Activated CD4-positive, alpha-beta memory T cell treated with anti-CD3 and anti-CD28 coated beads, Interleukin-2, amount 10 ng/mL, durations not matched to agents 7 days and 5 days (primary cell): ENCODE measurements around the gene LDLRAD3. TPM values are rescaled to one million over a fixed set of nuclear protein-coding genes. Genes with fewer than 3 reads are reported as not detected.
"Not testable (repeated sequence)": the region's sequence is repeated elsewhere in the genome, so short reads cannot be mapped to it uniquely, and the experiment has no call there.

ENCODE experiments used
- CTCF ChIA-PET: fragments of 350-600 bp; sonication (Branson Sonifier 250); formaldehyde crosslinking; loops from one replicate; lab custom pipeline; 2021; ENCODE audit warnings: antibody characterized with exemption, inconsistent platforms; lab: Charles Lee
- POLR2A ChIA-PET: fragments of 350-600 bp; sonication (Branson Sonifier 250); formaldehyde crosslinking; loops from one replicate; lab custom pipeline; 2021; ENCODE audit warnings: antibody characterized with exemption; lab: Charles Lee
- DNase-seq: peaks from one replicate; pipeline ENCODE4 v3.0.0-alpha.2; 2020
- H3K27ac Mint-ChIP-seq: one replicate; pipeline ENCODE4 v1.8.0; 2021; ENCODE audit warnings: mild to moderate bottlenecking, mixed read lengths
- H3K27me3 Mint-ChIP-seq: one replicate; pipeline ENCODE4 v1.8.0; 2021; ENCODE audit warnings: mixed read lengths
- H3K36me3 Mint-ChIP-seq: one replicate; pipeline ENCODE4 v1.8.0; 2021; ENCODE audit warnings: low read depth, mixed read lengths
- H3K4me1 Mint-ChIP-seq: one replicate; pipeline ENCODE4 v1.8.0; 2021; ENCODE audit warnings: mixed read lengths
- H3K4me3 Mint-ChIP-seq: one replicate; pipeline ENCODE4 v1.8.0; 2021; ENCODE audit warnings: mild to moderate bottlenecking, mixed read lengths
- H3K9me3 Mint-ChIP-seq: one replicate; pipeline ENCODE4 v1.8.0; 2021; ENCODE audit warnings: mixed read lengths
- total RNA-seq, 2 experiments: library from RNA; stranded (reverse); gene quantifications; one replicate each; pipeline ENCODE4 v1.2.3, GENCODE V29; 2021

LDLRAD3 gene
- total RNA-seq, 2 experiments from 2014 or later: not detected

GRCh38 chr11:36165621-36166397, 221.9 kb downstream of the LDLRAD3 start:
- Mint-ChIP-seq H3K27ac (no peak overlapping the region), H3K27me3 (peaks cover 14% of the 10 kb centered on the region), H3K9me3 (no peaks in the 10 kb centered on the region), H3K4me1 (no peaks in the 10 kb centered on the region), H3K4me3 (no peak overlapping the region), H3K36me3 (no peaks in the 10 kb centered on the region)
- DNase-seq: no peak
- ChIA-PET CTCF (no interaction called here), POLR2A (no interaction called here)

- H3K9me3 Mint-ChIP-seq: no peaks in the 10 kb centered on the region
- ChIA-PET CTCF (no interaction called here), POLR2A (no interaction called here)
- DNase-seq: no peak
- H3K27ac Mint-ChIP-seq: no peak overlapping the region
- peaks cover 19% of the 10 kb centered on the region for H3K27me3 Mint-ChIP-seq
- no peak overlapping the region for H3K4me3 Mint-ChIP-seq
- H3K36me3 Mint-ChIP-seq: no peaks in the 10 kb centered on the region
- H3K4me1 Mint-ChIP-seq: no peaks in the 10 kb centered on the region
Observed at GRCh38 chr11:36167073-36167472, 223.2 kb downstream of the LDLRAD3 start.

GRCh38 chr11:36167729-36168128, 223.9 kb downstream of the LDLRAD3 start:
- H3K9me3 Mint-ChIP-seq: no peaks in the 10 kb centered on the region
- H3K27ac Mint-ChIP-seq: no peak overlapping the region
- H3K4me3 Mint-ChIP-seq: no peak overlapping the region
- CTCF ChIA-PET: no interaction called here
- H3K27me3 Mint-ChIP-seq: peaks cover 19% of the 10 kb centered on the region
- no peaks in the 10 kb centered on the region for H3K36me3 Mint-ChIP-seq
- DNase-seq: no peak
- no peaks in the 10 kb centered on the region for H3K4me1 Mint-ChIP-seq
- POLR2A ChIA-PET: no interaction called here

- POLR2A ChIA-PET: no interaction called here
- Mint-ChIP-seq H3K27ac (no peak overlapping the region), H3K27me3 (peaks cover 28% of the 10 kb centered on the region), H3K9me3 (no peaks in the 10 kb centered on the region), H3K36me3 (no peaks in the 10 kb centered on the region), H3K4me1 (peaks cover 14% of the 10 kb centered on the region), H3K4me3 (no peak overlapping the region)
- CTCF ChIA-PET: interaction anchor here (0.6 kb wide), 1 partner anchor 97 kb away, joined by 3 read pairs; no protein-coding TSS in a partner anchor
- DNase-seq: no peak
Observed at GRCh38 chr11:36177836-36178235, 234.0 kb downstream of the LDLRAD3 start.

DNA sequence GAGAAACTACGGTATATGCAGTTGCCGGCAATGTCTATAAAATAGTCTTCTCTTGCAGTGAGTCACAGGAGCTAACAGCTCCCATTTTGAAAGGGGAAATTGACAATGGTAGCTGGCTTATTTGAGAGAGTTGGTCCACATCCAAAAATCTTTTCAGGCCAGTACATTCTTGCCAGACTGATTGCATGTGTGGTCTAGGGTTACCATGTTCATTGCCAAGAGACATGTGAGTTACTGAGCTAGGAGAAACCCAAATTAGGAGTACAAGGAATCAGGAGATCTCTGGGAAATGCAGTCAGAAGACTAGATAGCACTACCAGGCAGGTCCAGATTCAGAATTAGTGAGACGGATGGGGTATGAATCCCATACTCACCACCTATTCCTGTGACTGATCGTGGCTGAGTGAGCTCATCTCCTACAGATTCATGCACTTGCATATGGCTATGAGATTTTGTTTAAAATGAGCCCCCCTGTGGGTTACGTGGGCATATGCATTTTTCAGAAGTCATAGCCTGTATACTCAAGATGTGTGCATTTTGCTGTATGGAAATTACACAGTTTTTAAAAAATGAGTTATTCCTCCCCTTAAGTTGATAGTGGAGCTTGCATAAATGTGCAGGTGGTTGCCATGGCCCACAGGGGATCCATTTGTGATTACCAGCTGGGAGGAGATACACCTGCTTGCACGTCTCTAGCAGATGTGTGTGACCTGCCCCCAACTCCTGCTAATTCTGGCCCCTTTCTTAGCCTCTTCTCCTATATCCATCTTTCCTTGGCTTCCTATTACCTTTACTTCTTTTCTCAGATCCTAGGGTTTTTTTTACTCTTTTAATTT, 242.7 kb downstream of the LDLRAD3 start:
- ChIA-PET CTCF (no interaction called here), POLR2A (no interaction called here)
- H3K9me3 Mint-ChIP-seq: no peaks in the 10 kb centered on the region
- no peaks in the 10 kb centered on the region for H3K4me1 Mint-ChIP-seq
- no peak overlapping the region for H3K4me3 Mint-ChIP-seq
- H3K27me3 Mint-ChIP-seq: peaks cover 2% of the 10 kb centered on the region
- H3K36me3 Mint-ChIP-seq: no peaks in the 10 kb centered on the region
- DNase-seq: no peak
- no peak overlapping the region for H3K27ac Mint-ChIP-seq

GRCh38 chr11:36187622-36188021, 243.8 kb downstream of the LDLRAD3 start:
- CTCF ChIA-PET: no interaction called here
- H3K9me3 Mint-ChIP-seq: no peaks in the 10 kb centered on the region
- H3K4me1 Mint-ChIP-seq: no peaks in the 10 kb centered on the region
- peaks cover 2% of the 10 kb centered on the region for H3K27me3 Mint-ChIP-seq
- no peak for DNase-seq
- H3K4me3 Mint-ChIP-seq: no peak overlapping the region
- POLR2A ChIA-PET: no interaction called here
- no peak overlapping the region for H3K27ac Mint-ChIP-seq
- H3K36me3 Mint-ChIP-seq: no peaks in the 10 kb centered on the region

- POLR2A ChIA-PET, H3K9me3 Mint-ChIP-seq, H3K4me1 Mint-ChIP-seq, H3K36me3 Mint-ChIP-seq, H3K27me3 Mint-ChIP-seq, CTCF ChIA-PET, DNase-seq, H3K4me3 Mint-ChIP-seq, H3K27ac Mint-ChIP-seq: not testable (repeated sequence)
Observed at GRCh38 chr11:36189735-36190134, 245.9 kb downstream of the LDLRAD3 start.

DNA sequence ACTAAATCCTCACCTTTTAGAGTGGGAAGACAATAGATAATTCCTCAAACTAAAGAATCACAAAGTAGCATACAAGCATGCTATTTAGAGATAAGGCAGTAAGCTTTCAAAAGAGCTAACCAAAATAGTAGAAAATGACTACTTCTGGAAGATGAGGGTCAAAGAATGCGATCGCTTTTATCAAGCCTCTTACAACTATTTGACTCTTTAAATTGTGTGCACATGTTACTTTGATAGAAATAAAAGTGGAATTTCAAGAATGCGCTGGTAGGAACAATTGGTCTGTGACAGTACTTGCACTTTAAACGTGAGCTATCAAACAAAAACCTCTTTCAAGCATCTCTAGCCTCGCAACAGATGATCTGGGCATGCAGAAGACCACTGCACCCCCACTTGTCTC, 248.1 kb downstream of the LDLRAD3 start:
- H3K4me1 Mint-ChIP-seq: no peaks in the 10 kb centered on the region
- no peak for DNase-seq
- no peak overlapping the region for H3K27ac Mint-ChIP-seq
- H3K36me3 Mint-ChIP-seq: no peaks in the 10 kb centered on the region
- H3K27me3 Mint-ChIP-seq: peaks cover 2% of the 10 kb centered on the region
- no peak overlapping the region for H3K4me3 Mint-ChIP-seq
- ChIA-PET CTCF (no interaction called here), POLR2A (no interaction called here)
- H3K9me3 Mint-ChIP-seq: no peaks in the 10 kb centered on the region

- CTCF ChIA-PET: no interaction called here
- DNase-seq: no peak
- no peak overlapping the region for H3K4me3 Mint-ChIP-seq
- no peak overlapping the region for H3K27ac Mint-ChIP-seq
- peaks cover 2% of the 10 kb centered on the region for H3K27me3 Mint-ChIP-seq
- POLR2A ChIA-PET: no interaction called here
- H3K36me3 Mint-ChIP-seq: no peaks in the 10 kb centered on the region
- no peaks in the 10 kb centered on the region for H3K4me1 Mint-ChIP-seq
- H3K9me3 Mint-ChIP-seq: no peaks in the 10 kb centered on the region
Observed at GRCh38 chr11:36192425-36193289, 248.8 kb downstream of the LDLRAD3 start.

- CTCF ChIA-PET: no interaction called here
- no peaks in the 10 kb centered on the region for H3K4me1 Mint-ChIP-seq
Observed at GRCh38 chr11:36193290-36193619, 249.4 kb downstream of the LDLRAD3 start.

GRCh38 chr11:36193721-36194120, 249.9 kb downstream of the LDLRAD3 start:
- ChIA-PET POLR2A (no interaction called here), CTCF (no interaction called here)
- H3K9me3 Mint-ChIP-seq: no peaks in the 10 kb centered on the region

More at GRCh38 chr11:36193290-36193619, 249.4 kb downstream of the LDLRAD3 start:
- Mint-ChIP-seq H3K9me3 (no peaks in the 10 kb centered on the region), H3K4me3 (no peak overlapping the region), H3K36me3 (no peaks in the 10 kb centered on the region), H3K27ac (no peak overlapping the region), H3K27me3 (peaks cover 2% of the 10 kb centered on the region)
- no peak for DNase-seq
- POLR2A ChIA-PET: no interaction called here

GRCh38 chr11:36195496-36196354, 251.9 kb downstream of the LDLRAD3 start:
- Mint-ChIP-seq H3K27me3 (peaks cover 2% of the 10 kb centered on the region), H3K36me3 (no peaks in the 10 kb centered on the region), H3K4me3 (no peak overlapping the region), H3K9me3 (no peaks in the 10 kb centered on the region), H3K4me1 (no peaks in the 10 kb centered on the region), H3K27ac (no peak overlapping the region)
- no peak for DNase-seq
- ChIA-PET CTCF (no interaction called here), POLR2A (no interaction called here)

More at GRCh38 chr11:36193721-36194120, 249.9 kb downstream of the LDLRAD3 start:
- H3K27ac Mint-ChIP-seq: no peak overlapping the region
- DNase-seq: no peak
- H3K36me3 Mint-ChIP-seq: no peaks in the 10 kb centered on the region
- H3K4me1 Mint-ChIP-seq: no peaks in the 10 kb centered on the region
- peaks cover 2% of the 10 kb centered on the region for H3K27me3 Mint-ChIP-seq
- H3K4me3 Mint-ChIP-seq: no peak overlapping the region
